ENCODE data around the gene POU3F1.

GRCh38 chr1:38022810-38023209, 23.8 kb downstream of the POU3F1 start:
- TF ChIP-seq CTCF (IDR thresholded peaks at IDR 0.05), result no peak
- TF ChIP-seq POLR2A (IDR thresholded peaks at IDR 0.05), result no peak
